Measurements from ENCODE around the gene RNASEH2B. TPM values are rescaled to one million over a fixed set of nuclear protein-coding genes. Genes with fewer than 3 reads are reported as not detected.

Gene RNASEH2B
- total and polyA plus RNA-seq, 2 donors (not counting 1 experiment from before 2014, with no cell fraction given) = 64.0 to 151 TPM

GRCh38 chr13:51002736-51003135, 93.1 kb downstream of the RNASEH2B start:
- CTCF ChIA-PET = interaction anchor here (0.5 kb wide), 1 partner anchor 1176 kb away, joined by 3 read pairs; no protein-coding TSS in a partner anchor

GRCh38 chr13:51003642-51004041, 94.1 kb downstream of the RNASEH2B start:
- H3K9me3 ChIP-seq (ENCODE audit: control extremely low read depth in 1 of 3, control insufficient read depth in 2 of 3, insufficient read depth in 1 of 3, low read length in 2 of 3) = no peaks in the 10 kb centered on the region
- WGBS (ENCODE audit: insufficient coverage) = 87% methylated on average over 5 of the region's 7 CpGs
- DNase-seq (no peak), ATAC-seq (ENCODE audit: low read depth) (no peak)
- H3K27me3 ChIP-seq (replicated peaks in 1 of 4; ENCODE audit: control extremely low read depth in 1 of 4, control insufficient read depth in 3 of 4, insufficient read depth in 4 of 4, low read length in 3 of 4) = peaks cover 0 to 8% (median 0%) of the 10 kb centered on the region in 4 experiments
- no peaks in the 10 kb centered on the region for H3K4me1 ChIP-seq (ENCODE audit: control insufficient read depth in 2 of 2, insufficient read depth in 2 of 2, low read length in 2 of 2)
- intact Hi-C loops (cut with micrococcal nuclease) = no loop called here
- Mint-ChIP-seq H3K4me3 (no peak overlapping the region), H3K4me1 (no peaks in the 10 kb centered on the region), H3K27ac (no peak overlapping the region), H3K27me3 (peaks cover 28% of the 10 kb centered on the region), H3K9me3 (ENCODE audit: insufficient read depth) (no peaks in the 10 kb centered on the region)
- CTCF ChIA-PET = no interaction called here
- no peak overlapping the region for H3K4me2 ChIP-seq (replicated peaks; ENCODE audit: low read depth, low read length, poor library complexity, severe bottlenecking)
- H2AFZ ChIP-seq (ENCODE audit: insufficient read depth, low read depth, low read length, poor library complexity, severe bottlenecking) = no peak overlapping the region
- H4K20me1 ChIP-seq (ENCODE audit: control insufficient read depth, insufficient read depth, low read length, poor library complexity, severe bottlenecking) = no peaks in the 10 kb centered on the region
- H3K36me3 ChIP-seq (replicated peaks in 1 of 2; ENCODE audit: control extremely low read depth in 1 of 2, control insufficient read depth in 1 of 2, extremely low read depth in 1 of 2, insufficient read depth in 2 of 2, low read length in 1 of 2) = no peaks in the 10 kb centered on the region
- no peaks in the 10 kb centered on the region for H3K79me2 ChIP-seq (ENCODE audit: control insufficient read depth, insufficient read depth, low read length)
- POLR2A ChIA-PET = no interaction called here
- H3K9ac ChIP-seq (ENCODE audit: low read length) = no peak overlapping the region
- H3K4me3 ChIP-seq (ENCODE audit: control extremely low read depth in 1 of 5, extremely low read depth in 1 of 5, insufficient read depth in 1 of 5, low read depth in 2 of 5, low read length in 4 of 5) = no peak overlapping the region
- H3K27ac ChIP-seq (ENCODE audit: low read length in 2 of 2) = no peak overlapping the region
- TF ChIP-seq CTCF (IDR thresholded peaks at IDR 0.05) (no peak), EZH2 (IDR thresholded peaks at IDR 0.05; ENCODE audit: borderline replicate concordance, insufficient read depth, low read depth, low read length, poor library complexity, severe bottlenecking) (no peak)

More at GRCh38 chr13:51002736-51003135, 93.1 kb downstream of the RNASEH2B start:
- no peaks in the 10 kb centered on the region for H3K9me3 Mint-ChIP-seq (ENCODE audit: insufficient read depth)
- peaks cover 28% of the 10 kb centered on the region for H3K27me3 Mint-ChIP-seq
- Histone ChIP-seq H3K9me3 (ENCODE audit: control extremely low read depth in 1 of 3, control insufficient read depth in 2 of 3, insufficient read depth in 1 of 3, low read length in 2 of 3) (no peaks in the 10 kb centered on the region), H3K4me3 (ENCODE audit: control extremely low read depth in 1 of 5, extremely low read depth in 1 of 5, insufficient read depth in 1 of 5, low read depth in 2 of 5, low read length in 4 of 5) (no peak overlapping the region), H3K27me3 (replicated peaks in 1 of 4; ENCODE audit: control extremely low read depth in 1 of 4, control insufficient read depth in 3 of 4, insufficient read depth in 4 of 4, low read length in 3 of 4) (peaks cover 0 to 8% (median 0%) of the 10 kb centered on the region in 4 experiments), H4K20me1 (ENCODE audit: control insufficient read depth, insufficient read depth, low read length, poor library complexity, severe bottlenecking) (no peaks in the 10 kb centered on the region), H3K27ac (ENCODE audit: low read length in 2 of 2) (no peak overlapping the region), H3K4me2 (replicated peaks; ENCODE audit: low read depth, low read length, poor library complexity, severe bottlenecking) (no peak overlapping the region), H2AFZ (ENCODE audit: insufficient read depth, low read depth, low read length, poor library complexity, severe bottlenecking) (no peak overlapping the region), H3K79me2 (ENCODE audit: control insufficient read depth, insufficient read depth, low read length) (no peaks in the 10 kb centered on the region), H3K9ac (ENCODE audit: low read length) (no peak overlapping the region), H3K36me3 (replicated peaks in 1 of 2; ENCODE audit: control extremely low read depth in 1 of 2, control insufficient read depth in 1 of 2, extremely low read depth in 1 of 2, insufficient read depth in 2 of 2, low read length in 1 of 2) (no peaks in the 10 kb centered on the region), H3K4me1 (ENCODE audit: control insufficient read depth in 2 of 2, insufficient read depth in 2 of 2, low read length in 2 of 2) (no peaks in the 10 kb centered on the region)
- no CpG with 5 or more reads among the region's 1 CpG for WGBS (ENCODE audit: insufficient coverage)
- POLR2A ChIA-PET = no interaction called here
- intact Hi-C loops (cut with micrococcal nuclease) = no loop called here
- DNase-seq = no peak
- no peak overlapping the region for H3K27ac Mint-ChIP-seq
- H3K4me1 Mint-ChIP-seq = no peaks in the 10 kb centered on the region
- no peak for TF ChIP-seq CTCF (IDR thresholded peaks at IDR 0.05)
- H3K4me3 Mint-ChIP-seq = no peak overlapping the region
- ATAC-seq (ENCODE audit: low read depth) = no peak
